ENCODE measurements around the gene ERBB4.

ERBB4 gene

DNA sequence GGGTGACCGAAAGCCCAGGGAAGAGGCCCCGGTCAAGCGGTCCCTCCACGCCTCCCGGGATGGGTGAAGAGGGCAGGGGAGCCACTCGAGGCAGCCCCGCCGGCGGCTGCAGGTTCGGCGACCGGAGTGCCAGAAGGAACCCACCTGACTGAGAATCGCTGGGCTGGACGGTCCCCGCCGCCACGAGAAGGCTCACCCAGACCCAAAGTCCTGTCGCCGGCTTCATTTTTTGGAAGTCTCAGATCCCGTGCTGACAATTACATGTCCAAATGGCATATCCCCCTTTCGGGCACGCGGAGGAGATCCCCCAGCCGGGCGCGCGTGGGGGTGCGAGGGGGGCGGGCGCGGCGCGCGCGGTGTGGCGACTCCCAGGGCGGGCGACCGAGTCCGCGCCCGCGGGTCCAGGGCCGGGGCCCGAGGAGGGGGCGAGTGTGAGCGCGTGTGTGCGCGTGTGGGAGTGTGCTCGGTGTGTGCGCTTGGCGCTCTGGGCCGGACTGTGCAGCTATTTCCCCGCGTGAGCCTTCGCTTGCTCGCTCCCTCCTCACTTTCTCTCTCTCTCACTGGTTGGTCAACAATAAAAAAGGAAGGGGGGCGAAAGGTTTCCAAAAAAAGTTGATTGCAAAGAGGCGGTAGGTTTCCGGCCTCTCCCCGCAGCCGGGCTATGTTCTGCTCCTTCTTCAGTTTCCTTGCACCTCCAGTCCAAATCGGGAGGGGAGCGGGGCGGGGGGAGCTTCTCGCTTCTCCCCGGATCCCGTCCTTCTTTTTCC lies at the start of gene ERBB4:
Gene ERBB4, minus strand, starts transcription at position 498 of the 767 bp plus-strand sequence. Its CDS starts 272 bp downstream, at position 226.
- no peak for DNase-seq (ENCODE audit: low read depth)

GRCh38 chr2:212580117-212580516 lies 41.5 kb upstream of the ERBB4 start:
- DNase-seq (ENCODE audit: low read depth): peak; percentile 7

DNA sequence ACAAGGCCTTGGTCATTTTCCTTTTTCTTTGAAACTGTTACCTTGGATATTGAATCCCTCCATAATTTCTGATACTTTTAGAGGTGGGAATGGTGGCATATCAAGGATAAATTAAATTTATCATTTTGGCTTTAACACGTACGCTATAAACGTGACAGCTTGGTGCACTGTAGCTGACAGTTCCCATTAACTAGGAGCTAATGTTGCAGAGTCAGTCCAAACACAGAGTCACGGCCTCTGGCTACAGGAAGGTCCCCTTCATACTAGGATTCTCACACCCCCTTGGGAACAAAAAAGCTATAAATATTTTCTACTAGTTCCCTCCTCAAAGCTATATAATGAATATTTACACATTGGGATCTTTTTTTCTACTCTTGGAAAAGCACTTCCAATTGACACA lies 17.7 kb upstream of the ERBB4 start:
- no peak for DNase-seq (ENCODE audit: low read depth)

DNA sequence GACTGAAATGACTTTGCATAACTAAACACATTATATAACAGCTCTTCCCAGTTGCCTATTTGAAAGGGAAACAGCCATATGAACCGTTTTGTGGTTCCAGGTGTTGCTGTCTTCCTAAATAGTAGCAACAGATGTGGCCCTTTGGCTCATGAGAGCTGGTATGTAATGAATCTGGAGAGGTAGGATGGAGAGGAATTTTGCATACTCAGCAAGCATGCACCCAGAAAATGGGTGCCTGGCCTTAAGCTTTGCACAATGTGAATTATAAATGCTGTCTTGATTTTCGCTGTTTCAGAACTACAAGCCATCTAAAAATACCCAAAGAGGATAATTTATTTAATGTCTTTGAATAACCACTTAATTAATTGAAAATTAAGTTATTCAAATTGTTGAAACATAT lies 15.6 kb upstream of the ERBB4 start:
- DNase-seq (ENCODE audit: low read depth): no peak

GRCh38 chr2:212549941-212550340 lies 11.3 kb upstream of the ERBB4 start:
- no peak for DNase-seq (ENCODE audit: low read depth)

DNA sequence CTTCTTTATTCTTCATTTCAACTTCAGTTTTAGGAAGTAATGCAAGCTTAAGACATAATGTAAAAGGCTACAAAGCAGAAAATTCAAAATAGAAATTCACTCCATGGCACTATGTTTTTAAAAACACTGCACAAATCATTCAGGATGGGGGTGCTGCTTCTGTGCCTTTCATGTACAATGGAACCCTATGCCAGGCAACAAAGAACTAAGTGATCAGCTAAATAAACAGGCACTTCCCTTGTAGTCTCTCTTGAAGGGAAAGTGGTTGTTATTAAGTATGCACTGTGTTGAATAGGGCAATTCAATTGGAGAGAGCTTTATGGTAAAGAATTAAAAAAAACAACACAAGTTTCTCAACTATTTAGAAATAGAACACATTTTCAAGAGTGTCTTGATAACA lies 10.9 kb upstream of the ERBB4 start:
- no peak for DNase-seq (ENCODE audit: low read depth)

- peak; percentile 64 for DNase-seq (ENCODE audit: low read depth)
These were observed 9.8 kb upstream of the ERBB4 start for GRCh38 chr2:212548455-212548819.

DNA sequence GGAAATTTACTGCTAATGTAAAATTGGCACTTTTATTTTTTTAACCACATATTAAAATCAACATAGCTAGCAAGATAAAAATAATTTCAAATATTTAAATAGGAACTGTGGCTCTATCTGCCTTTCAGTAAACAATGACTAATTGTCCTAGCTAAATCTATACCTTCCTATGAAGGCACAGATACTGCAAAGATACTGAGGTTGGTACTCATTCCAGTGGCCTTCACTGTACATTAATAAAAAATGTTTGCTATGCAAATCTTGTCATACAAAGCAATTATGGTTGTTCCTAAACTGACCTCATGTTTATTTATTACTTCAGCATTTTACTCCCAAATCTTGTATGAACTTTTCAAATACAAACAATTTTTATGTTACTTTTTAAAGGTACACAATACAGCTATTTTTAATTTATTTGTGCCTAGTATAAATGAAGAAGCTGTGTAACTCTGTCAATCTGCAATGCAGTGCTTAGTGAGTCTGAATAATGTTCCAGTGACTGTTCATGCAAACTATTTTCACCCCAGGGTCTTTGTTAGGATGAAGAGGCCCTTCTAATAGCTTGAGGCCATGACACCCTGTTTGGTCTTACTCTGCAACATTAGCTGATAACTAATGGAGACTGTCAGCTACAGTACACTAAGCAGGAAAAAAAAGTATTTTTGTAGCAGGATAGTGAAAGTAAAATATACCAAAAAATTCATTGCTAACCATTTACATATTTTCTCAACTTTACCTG lies 9.3 kb upstream of the ERBB4 start:
- no peak for DNase-seq (ENCODE audit: low read depth)

- DNase-seq (ENCODE audit: low read depth): no peak
These were observed 8.1 kb upstream of the ERBB4 start for GRCh38 chr2:212546669-212547068.

DNA sequence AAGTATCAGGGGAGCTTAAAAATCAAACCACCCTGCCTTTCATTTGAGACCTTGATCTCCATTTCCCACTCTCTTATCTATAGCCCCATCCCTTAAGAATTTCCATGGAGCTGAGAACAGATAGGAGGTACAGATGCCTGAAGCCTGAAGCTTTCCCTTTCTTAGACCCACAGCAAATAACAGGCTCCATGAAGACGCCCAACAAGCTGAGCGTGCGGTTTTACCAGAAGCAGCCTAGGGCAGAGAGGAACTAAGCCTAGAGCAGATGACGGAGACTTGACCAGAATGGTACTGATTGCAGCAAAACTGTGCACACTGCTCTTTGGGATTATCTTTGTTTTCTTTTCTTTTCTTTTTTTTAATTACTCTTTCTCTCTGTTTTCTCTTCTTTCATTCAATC lies 1.7 kb upstream of the ERBB4 start:
- peak; percentile 81 for DNase-seq (ENCODE audit: low read depth)

- no peak for DNase-seq (ENCODE audit: low read depth)
These were observed 674 bp upstream of the ERBB4 start for GRCh38 chr2:212539072-212539880.

GRCh38 chr2:212537726-212538304 lies 787 bp downstream of the ERBB4 start:
- DNase-seq (ENCODE audit: low read depth): no peak

DNA sequence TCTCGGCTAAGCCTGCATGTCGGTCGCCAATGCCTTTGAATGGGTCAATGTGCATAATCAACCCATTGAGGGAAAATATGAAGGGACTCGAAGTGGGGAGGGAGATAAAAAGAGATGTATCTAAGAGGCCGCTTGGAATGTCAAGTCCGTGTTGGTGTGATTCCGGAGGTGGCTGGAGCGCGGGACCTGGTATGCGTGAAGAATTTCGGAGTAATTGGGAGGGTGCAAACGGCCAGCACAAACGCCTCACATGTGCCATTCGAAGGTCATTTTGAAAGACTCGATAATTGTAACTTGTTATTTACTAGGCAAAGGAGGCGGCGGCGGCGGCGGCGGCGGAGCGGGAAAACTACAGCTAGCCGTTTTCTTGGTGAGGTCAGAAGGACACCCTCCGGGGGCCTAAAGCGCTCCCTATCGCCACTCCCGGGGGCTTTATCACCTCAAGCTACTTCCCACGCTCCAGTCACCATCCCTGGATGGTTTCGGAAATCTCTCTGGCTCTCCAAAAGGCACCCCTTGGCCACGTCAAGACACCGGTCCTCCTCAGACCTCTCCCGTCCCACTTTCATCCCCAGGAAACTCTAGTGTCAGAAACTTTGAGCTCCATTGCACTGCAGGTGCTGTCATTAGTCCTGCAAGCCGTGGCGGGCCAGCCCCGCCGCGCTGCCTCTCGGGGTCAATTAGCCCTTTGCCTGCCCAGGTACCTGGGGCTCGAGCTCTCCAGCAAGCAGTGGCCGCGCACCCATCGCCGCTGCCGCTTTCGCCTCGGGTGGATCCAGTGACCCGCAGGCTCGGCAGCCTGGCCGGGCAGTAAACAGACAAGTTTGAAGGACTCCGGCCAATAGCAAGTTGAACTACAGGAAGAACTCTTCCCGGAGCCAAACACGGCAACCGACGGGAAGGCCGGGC lies 1.5 kb downstream of the ERBB4 start:
- DNase-seq (ENCODE audit: low read depth): no peak

- DNase-seq (ENCODE audit: low read depth): no peak
These were observed 2.4 kb downstream of the ERBB4 start for GRCh38 chr2:212535996-212536816.

GRCh38 chr2:212534336-212534735 lies 4.3 kb downstream of the ERBB4 start:
- no peak for DNase-seq (ENCODE audit: low read depth)

DNA sequence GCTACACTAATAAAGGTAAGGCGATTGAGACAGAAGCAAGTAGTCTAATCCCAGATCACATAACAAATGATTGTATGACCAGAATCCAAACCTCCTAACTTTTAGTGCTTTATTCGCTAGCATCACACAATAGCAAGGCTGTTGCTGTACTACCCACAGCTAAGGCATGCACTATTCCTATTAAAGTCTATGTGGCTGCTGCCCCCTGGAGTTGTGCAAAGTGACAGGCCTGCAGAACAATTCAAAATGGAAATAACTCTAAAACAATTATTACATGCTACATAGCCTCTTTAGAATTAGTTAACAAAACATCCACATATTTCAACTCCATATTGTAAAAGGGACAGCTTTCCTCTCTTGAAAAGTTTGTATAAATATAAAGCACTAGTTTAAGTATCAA lies 6.0 kb downstream of the ERBB4 start:
- DNase-seq (ENCODE audit: low read depth): no peak

- no peak for DNase-seq (ENCODE audit: low read depth)
These were observed 6.5 kb downstream of the ERBB4 start for GRCh38 chr2:212532087-212532486.

DNA sequence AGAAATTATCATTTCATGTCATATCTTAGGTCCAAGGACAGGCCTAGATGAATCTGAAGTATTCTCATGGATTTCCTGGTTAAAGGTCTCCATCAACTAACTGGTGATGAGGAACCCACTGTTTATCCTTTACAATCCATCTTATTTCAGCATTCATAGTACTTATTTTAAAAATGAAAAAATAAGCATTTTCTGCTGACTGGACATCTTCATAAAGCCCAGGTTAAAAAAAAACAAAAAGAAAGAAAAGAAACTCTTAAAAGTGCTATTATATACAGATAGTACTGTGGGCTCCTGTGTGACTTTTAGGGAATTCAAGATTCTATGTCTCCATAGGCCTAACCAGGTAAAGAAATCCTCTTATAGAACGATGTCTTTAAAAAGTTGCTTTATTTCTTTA lies 7.1 kb downstream of the ERBB4 start:
- DNase-seq (ENCODE audit: low read depth): no peak

- no peak for DNase-seq (ENCODE audit: low read depth)
These were observed 7.6 kb downstream of the ERBB4 start for GRCh38 chr2:212530991-212531390.

GRCh38 chr2:212530373-212530772 lies 8.2 kb downstream of the ERBB4 start:
- no peak for DNase-seq (ENCODE audit: low read depth)
